Measurements from ENCODE around the gene C2orf68.

- no peak for TF ChIP-seq CTCF (conservative IDR thresholded peaks at IDR 0.05 in 1 of 2, IDR thresholded peaks at IDR 0.05 in 1 of 2; ENCODE audit: extremely low read depth in 1 of 2, insufficient read depth in 1 of 2, low read depth in 1 of 2, low read length in 2 of 2)
- TF ChIP-seq EZH2 (IDR thresholded peaks at IDR 0.05; ENCODE audit: borderline replicate concordance, low read length) = no peak
These were observed 26.1 kb downstream of the C2orf68 start for GRCh38 chr2:85585781-85586105.
